ENCODE data around the gene DNAJC5. TPM values are rescaled to one million over a fixed set of nuclear protein-coding genes. Genes with fewer than 3 reads are reported as not detected.

The DNAJC5 gene
- total RNA-seq, 2 experiments from 2014 or later: 27.5 to 27.7 TPM

GRCh38 chr20:63955827-63956663 lies 61.1 kb downstream of the DNAJC5 start, which contains the start of gene UCKL1:
UCKL1 (minus strand) TSS chr20:63956416; CDS start chr20:63956372, 44 bp downstream.
- no peaks in the 10 kb centered on the region for H3K9me2 ChIP-seq (ENCODE audit: insufficient read depth, low read length)
- H3K4me1 ChIP-seq (ENCODE audit: insufficient read depth, low read length, poor library complexity, severe bottlenecking): peaks cover 28% of the 10 kb centered on the region
- intact Hi-C loops (cut with micrococcal nuclease; ENCODE audit: unreplicated experiment): no loop called here

DNA sequence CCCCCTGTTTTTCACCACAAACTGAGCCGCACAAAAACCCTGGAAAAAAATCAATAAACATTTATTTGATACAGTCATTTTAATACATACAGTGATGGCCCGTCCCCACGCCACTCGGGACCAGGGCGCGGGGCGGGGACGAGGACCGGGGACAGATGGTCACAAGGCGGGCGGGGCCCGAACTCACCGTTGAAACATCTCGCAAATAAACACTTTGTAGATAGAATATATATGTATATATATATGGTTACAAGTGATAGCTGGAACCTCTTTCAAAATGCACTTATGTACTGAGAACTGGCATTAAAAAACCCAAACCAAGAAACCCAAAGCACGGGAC lies 61.7 kb downstream of the DNAJC5 start:
- TF ChIP-seq, protein P1, sequence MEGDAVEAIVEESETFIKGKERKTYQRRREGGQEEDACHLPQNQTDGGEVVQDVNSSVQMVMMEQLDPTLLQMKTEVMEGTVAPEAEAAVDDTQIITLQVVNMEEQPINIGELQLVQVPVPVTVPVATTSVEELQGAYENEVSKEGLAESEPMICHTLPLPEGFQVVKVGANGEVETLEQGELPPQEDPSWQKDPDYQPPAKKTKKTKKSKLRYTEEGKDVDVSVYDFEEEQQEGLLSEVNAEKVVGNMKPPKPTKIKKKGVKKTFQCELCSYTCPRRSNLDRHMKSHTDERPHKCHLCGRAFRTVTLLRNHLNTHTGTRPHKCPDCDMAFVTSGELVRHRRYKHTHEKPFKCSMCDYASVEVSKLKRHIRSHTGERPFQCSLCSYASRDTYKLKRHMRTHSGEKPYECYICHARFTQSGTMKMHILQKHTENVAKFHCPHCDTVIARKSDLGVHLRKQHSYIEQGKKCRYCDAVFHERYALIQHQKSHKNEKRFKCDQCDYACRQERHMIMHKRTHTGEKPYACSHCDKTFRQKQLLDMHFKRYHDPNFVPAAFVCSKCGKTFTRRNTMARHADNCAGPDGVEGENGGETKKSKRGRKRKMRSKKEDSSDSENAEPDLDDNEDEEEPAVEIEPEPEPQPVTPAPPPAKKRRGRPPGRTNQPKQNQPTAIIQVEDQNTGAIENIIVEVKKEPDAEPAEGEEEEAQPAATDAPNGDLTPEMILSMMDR (conservative IDR thresholded peaks at IDR 0.05; ENCODE audit: low read length): no peak
- no peak for TF ChIP-seq EZH2phosphoT487 (IDR thresholded peaks at IDR 0.05; ENCODE audit: borderline replicate concordance, low read depth, low read length)
- Histone ChIP-seq H3K9me2 (ENCODE audit: insufficient read depth, low read length) (no peaks in the 10 kb centered on the region), H3K4me2 (ENCODE audit: low read length) (peak overlapping the region; percentile 85), H4K20me1 (ENCODE audit: insufficient read depth, low read length) (no peaks in the 10 kb centered on the region), H3K36me3 (ENCODE audit: insufficient read depth, low read length) (no peaks in the 10 kb centered on the region; the same call in 1 of the 2 replicates), H3K27ac (ENCODE audit: low read depth, low read length, poor library complexity, severe bottlenecking) (peak overlapping the region; percentile 81), H3K9me3 (ENCODE audit: low read length) (no peaks in the 10 kb centered on the region), H2AFZ (ENCODE audit: low read length) (peak overlapping the region; percentile 61), H3K4me3 (ENCODE audit: low read depth, low read length, poor library complexity, severe bottlenecking) (peak overlapping the region; percentile 70), H3K79me2 (ENCODE audit: insufficient read depth, low read depth, low read length) (peaks cover 25% of the 10 kb centered on the region; the same call in 1 of the 2 replicates), H3K4me1 (ENCODE audit: insufficient read depth, low read length, poor library complexity, severe bottlenecking) (peaks cover 28% of the 10 kb centered on the region)
- ChIA-PET CTCF (ENCODE audit: unreplicated experiment) (interaction anchor here (1.0 kb wide), 1 partner anchor 80 kb away, joined by 3 read pairs; no protein-coding TSS in a partner anchor), POLR2A (interaction anchor here (1.0 to 1.1 kb wide), 2 partner anchors 24 to 38 kb away, joined by 3 to 4 read pairs; no protein-coding TSS in a partner anchor)
- DNase-seq (ENCODE audit: low spot score): no peak
- BruUV-seq (replicated peaks): no TSS peak
- intact Hi-C loops (cut with micrococcal nuclease; ENCODE audit: unreplicated experiment): no loop called here

More at GRCh38 chr20:63955827-63956663, 61.1 kb downstream of the DNAJC5 start, which contains the start of gene UCKL1:
- no TSS peak for BruUV-seq (replicated peaks)
- peak within 1 kb of the TSS; percentile 86 for H3K4me3 ChIP-seq (ENCODE audit: low read depth, low read length, poor library complexity, severe bottlenecking)
- peak within 1 kb of the TSS; percentile 85 for H3K4me2 ChIP-seq (ENCODE audit: low read length)
- H3K9me3 ChIP-seq (ENCODE audit: low read length): no peaks in the 10 kb centered on the region
- H2AFZ ChIP-seq (ENCODE audit: low read length): peak within 1 kb of the TSS; percentile 61
- H3K36me3 ChIP-seq (ENCODE audit: insufficient read depth, low read length): no peaks in the 10 kb centered on the region; the same call in 1 of the 2 replicates
- peak; percentile 93 for DNase-seq (ENCODE audit: low spot score)
- TF ChIP-seq EZH2phosphoT487 (IDR thresholded peaks at IDR 0.05; ENCODE audit: borderline replicate concordance, low read depth, low read length): no peak
- TF ChIP-seq, protein P1 (conservative IDR thresholded peaks at IDR 0.05; ENCODE audit: low read length): no peak; the same call in 1 of the 2 replicates
- ChIA-PET POLR2A (interaction anchor here (1.1 kb wide), 1 partner anchor 38 kb away, joined by 3 read pairs; no protein-coding TSS in a partner anchor), CTCF (ENCODE audit: unreplicated experiment) (no interaction called here)
- peaks cover 25% of the 10 kb centered on the region; the same call in 1 of the 2 replicates for H3K79me2 ChIP-seq (ENCODE audit: insufficient read depth, low read depth, low read length)
- H4K20me1 ChIP-seq (ENCODE audit: insufficient read depth, low read length): no peaks in the 10 kb centered on the region
- H3K27ac ChIP-seq (ENCODE audit: low read depth, low read length, poor library complexity, severe bottlenecking): peak within 1 kb of the TSS; percentile 81

All from OCI-LY7 (cell line).